HEK293 (cell line): ENCODE measurements around the gene FAM131B.

Source experiments
- CTCF ChIA-PET: fragments of 350-600 bp; formaldehyde crosslinking; extraction: SDS; loops from one replicate; lab custom pipeline; 2021; ENCODE audit warnings: antibody characterized with exemption; lab: Yijun Ruan, JAX
- POLR2A ChIA-PET: fragments of 300-600 bp; formaldehyde crosslinking; extraction: SDS; loops from one replicate; lab custom pipeline; 2020; ENCODE audit warnings: antibody characterized with exemption, inconsistent platforms; lab: Yijun Ruan, JAX
- H3K27ac ChIP-seq: fragments of 200-500 bp; sonication (Bioruptor generic); 2 replicates; pipeline ENCODE4 v1.5.1; 2014; ENCODE audit warnings: low read depth, low read length, control low read depth, inconsistent platforms; ENCODE audit errors: extremely low read depth
- H3K36me3 ChIP-seq, 2 experiments: fragments of 200-500 bp in 1 of 2; sonication (Bioruptor generic) in 1 of 2; 1 replicate in 1 of 2; 2 replicates in 1 of 2; pipeline ENCODE4 v1.5.1; 2014 to 2017; ENCODE audit warnings: inconsistent platforms in 2 of 2, low read length in 2 of 2; ENCODE audit not compliant: control insufficient read depth in 2 of 2, insufficient read depth in 1 of 2
- H3K4me1 ChIP-seq: fragments of 200-500 bp; sonication (Bioruptor generic); 2 replicates; pipeline ENCODE4 v1.5.1; 2014; ENCODE audit warnings: mild to moderate bottlenecking, low read length, inconsistent platforms; ENCODE audit not compliant: control insufficient read depth, insufficient read depth
- H3K4me3 ChIP-seq: 2 replicates; pipeline ENCODE4 v1.5.1; 2011; ENCODE audit warnings: low read depth, mild to moderate bottlenecking, control low read depth, low read length, moderate library complexity
- H3K9me3 ChIP-seq: fragments of 200-500 bp; sonication (Bioruptor generic); 2 replicates; pipeline ENCODE4 v1.5.1; 2014; ENCODE audit warnings: low read depth, low read length, inconsistent platforms; ENCODE audit not compliant: control insufficient read depth, insufficient read depth
- ATF2 ChIP-seq: fragments of 450-650 bp; formaldehyde crosslinking; IDR thresholded peaks from 2 replicates; pipeline ENCODE4 v1.5.1; 2016; ENCODE audit warnings: missing biosample characterization, missing genetic modification characterization, low read depth
- BCL11A ChIP-seq: fragments of 450-650 bp; formaldehyde crosslinking; IDR thresholded peaks from 2 replicates; pipeline ENCODE4 v1.5.1; 2016; ENCODE audit warnings: low read depth, missing biosample characterization, missing genetic modification characterization
- ELK4 ChIP-seq: IDR thresholded peaks from 2 replicates; pipeline ENCODE4 v1.6.1; 2011; ENCODE audit warnings: mild to moderate bottlenecking, low read depth, low read length, borderline replicate concordance
- GFI1B ChIP-seq: fragments of 450-650 bp; formaldehyde crosslinking; IDR thresholded peaks from 2 replicates; pipeline ENCODE4 v1.5.1; 2016; ENCODE audit warnings: missing biosample characterization, missing genetic modification characterization
- PBX3 ChIP-seq: sonication (generic); formaldehyde crosslinking; IDR thresholded peaks from 2 replicates; pipeline ENCODE4 v1.8.1; 2022; ENCODE audit warnings: mild to moderate bottlenecking, moderate library complexity, missing genetic modification reagents
- SALL2 ChIP-seq: fragments of 450-650 bp; formaldehyde crosslinking; IDR thresholded peaks from 2 replicates; pipeline ENCODE4 v1.5.0; 2017; ENCODE audit warnings: missing biosample characterization, mild to moderate bottlenecking, missing genetic modification characterization, borderline replicate concordance
- ZIC2 ChIP-seq: fragments of 450-650 bp; formaldehyde crosslinking; IDR thresholded peaks from 2 replicates; pipeline ENCODE4 v1.5.1; 2016; ENCODE audit warnings: missing biosample characterization, missing genetic modification characterization
- ZNF112 ChIP-seq: fragments of 450-650 bp; formaldehyde crosslinking; IDR thresholded peaks from 2 replicates; pipeline ENCODE4 v1.5.0; 2017; ENCODE audit warnings: missing biosample characterization, missing genetic modification characterization
- ZNF121 ChIP-seq: fragments of 450-650 bp; formaldehyde crosslinking; IDR thresholded peaks from 2 replicates; pipeline ENCODE4 v1.5.1; 2016; ENCODE audit warnings: missing biosample characterization, missing genetic modification characterization
- ZNF157 ChIP-seq: fragments of 450-650 bp; formaldehyde crosslinking; IDR thresholded peaks from 2 replicates; pipeline ENCODE4 v1.5.1; 2016; ENCODE audit warnings: missing biosample characterization, missing genetic modification characterization
- ZNF202 ChIP-seq: fragments of 450-650 bp; formaldehyde crosslinking; IDR thresholded peaks from 2 replicates; pipeline ENCODE4 v1.5.1; 2016; ENCODE audit warnings: missing biosample characterization, missing genetic modification characterization, borderline replicate concordance
- ZNF211 ChIP-seq: fragments of 450-650 bp; formaldehyde crosslinking; IDR thresholded peaks from 2 replicates; pipeline ENCODE4 v1.5.1; 2016; ENCODE audit warnings: low read depth, missing biosample characterization, missing genetic modification characterization
- ZNF221 ChIP-seq: fragments of 450-650 bp; formaldehyde crosslinking; IDR thresholded peaks from 2 replicates; pipeline ENCODE4 v1.5.1; 2017; ENCODE audit warnings: missing biosample characterization, missing genetic modification characterization, borderline replicate concordance
- ZNF239 ChIP-seq: fragments of 450-650 bp; formaldehyde crosslinking; IDR thresholded peaks from 2 replicates; pipeline ENCODE4 v1.5.1; 2016; ENCODE audit warnings: missing biosample characterization, missing genetic modification characterization
- ZNF248 ChIP-seq: fragments of 450-650 bp; formaldehyde crosslinking; IDR thresholded peaks from 2 replicates; pipeline ENCODE4 v1.5.1; 2017; ENCODE audit warnings: missing biosample characterization, missing genetic modification characterization
- ZNF335 ChIP-seq: fragments of 450-650 bp; formaldehyde crosslinking; conservative IDR thresholded peaks from 2 replicates; pipeline ENCODE4 v1.5.1; 2016; ENCODE audit warnings: missing biosample characterization, missing genetic modification characterization
- ZNF398 ChIP-seq: fragments of 450-650 bp; formaldehyde crosslinking; IDR thresholded peaks from 2 replicates; pipeline ENCODE4 v1.5.1; 2017; ENCODE audit warnings: missing biosample characterization, missing genetic modification characterization
- ZNF426 ChIP-seq: fragments of 450-650 bp; formaldehyde crosslinking; IDR thresholded peaks from 2 replicates; pipeline ENCODE4 v1.5.1; 2017; ENCODE audit warnings: missing biosample characterization, missing genetic modification characterization, mild to moderate bottlenecking, inconsistent platforms, moderate library complexity
- ZNF555 ChIP-seq: fragments of 450-650 bp; formaldehyde crosslinking; conservative IDR thresholded peaks from 2 replicates; pipeline ENCODE4 v1.5.1; 2017; ENCODE audit warnings: missing biosample characterization, mild to moderate bottlenecking, missing genetic modification characterization, inconsistent platforms
- ZNF621 ChIP-seq: fragments of 450-650 bp; formaldehyde crosslinking; IDR thresholded peaks from 2 replicates; pipeline ENCODE4 v1.5.1; 2017; ENCODE audit warnings: missing biosample characterization, missing genetic modification characterization
- ZNF626 ChIP-seq: fragments of 450-650 bp; sonication (Bioruptor Pico); formaldehyde crosslinking; IDR thresholded peaks from 2 replicates; pipeline ENCODE4 v1.5.1; 2018; ENCODE audit warnings: missing biosample characterization, missing genetic modification characterization, inconsistent platforms
- ZNF629 ChIP-seq: fragments of 450-650 bp; formaldehyde crosslinking; IDR thresholded peaks from 2 replicates; pipeline ENCODE4 v1.5.1; 2017; ENCODE audit warnings: missing biosample characterization, missing genetic modification characterization
- ZNF776 ChIP-seq: fragments of 450-650 bp; formaldehyde crosslinking; IDR thresholded peaks from 2 replicates; pipeline ENCODE4 v1.5.0; 2017; ENCODE audit warnings: missing biosample characterization, missing genetic modification characterization, borderline replicate concordance
- ZSCAN23 ChIP-seq: fragments of 450-650 bp; formaldehyde crosslinking; IDR thresholded peaks from 2 replicates; pipeline ENCODE4 v1.5.1; 2016; ENCODE audit warnings: missing biosample characterization, missing genetic modification characterization
- ZSCAN5A ChIP-seq: fragments of 450-650 bp; formaldehyde crosslinking; IDR thresholded peaks from 2 replicates; pipeline ENCODE4 v1.5.1; 2016; ENCODE audit warnings: missing biosample characterization, missing genetic modification characterization

FAM131B gene

GRCh38 chr7:143334244-143334643, 28.3 kb downstream of the FAM131B start (continued):
- TF ChIP-seq ZNF112 (no peak), ZNF629 (tag by site-specific recombination) (no peak), ZNF621 (no peak), ZNF157 (tag by site-specific recombination) (no peak), ZNF121 (tag by site-specific recombination) (no peak), ZSCAN23 (no peak), ZNF555 (tag by site-specific recombination) (no peak), ZNF248 (no peak), ZNF335 (no peak), ZNF202 (no peak), ATF2 (tag by site-specific recombination) (no peak), ZNF398 (tag by site-specific recombination) (no peak)
- TF ChIP-seq, all 188 proteins: peak for 0

GRCh38 chr7:143331179-143331801, 31.2 kb downstream of the FAM131B start:
- no peak overlapping the region for H3K4me3 ChIP-seq
- H3K27ac ChIP-seq: no peak overlapping the region
- H3K36me3 ChIP-seq: no peaks in the 10 kb centered on the region
- TF ChIP-seq ZSCAN5A (tag by site-specific recombination) (no peak), SALL2 (no peak), ZNF426 (tag by site-specific recombination) (no peak), GFI1B (tag by site-specific recombination) (no peak), PBX3 (CRISPR knock-in tag) (no peak), ELK4 (no peak), ZNF221 (tag by site-specific recombination) (no peak), ZIC2 (tag by site-specific recombination) (no peak), ZNF776 (tag by site-specific recombination) (no peak), ZNF626 (no peak), ZNF211 (no peak), BCL11A (no peak), ZNF239 (tag by site-specific recombination) (no peak)
- POLR2A ChIA-PET: no interaction called here
- no peaks in the 10 kb centered on the region for H3K9me3 ChIP-seq
- H3K4me1 ChIP-seq: no peaks in the 10 kb centered on the region
- CTCF ChIA-PET: interaction anchor here (0.7 to 1.3 kb wide), 2 partner anchors 14 to 26 kb away, joined by 3 to 4 read pairs; no protein-coding TSS in a partner anchor
